Fibroblast of lung (primary cell): ENCODE measurements around the gene TMEM132D.

Experiments used
- EZH2 ChIP-seq: IDR thresholded peaks from 2 replicates; pipeline ENCODE4 v1.5.1; 2012; ENCODE audit warnings: low read length, control low read depth, mild to moderate bottlenecking; ENCODE audit errors: missing control alignments
- TF ChIP-seq, protein P1 (sequence below), 2 donors: IDR thresholded peaks in 1 of 2; conservative IDR thresholded peaks in 1 of 2; 1 replicate in 1 of 2; 2 replicates in 1 of 2; pipeline ENCODE4 v1.5.1; 2011 to 2012; ENCODE audit warnings: low read length in 2 of 2, control low read depth in 1 of 2, inconsistent platforms in 1 of 2, low read depth in 1 of 2, mild to moderate bottlenecking in 1 of 2

DNA sequence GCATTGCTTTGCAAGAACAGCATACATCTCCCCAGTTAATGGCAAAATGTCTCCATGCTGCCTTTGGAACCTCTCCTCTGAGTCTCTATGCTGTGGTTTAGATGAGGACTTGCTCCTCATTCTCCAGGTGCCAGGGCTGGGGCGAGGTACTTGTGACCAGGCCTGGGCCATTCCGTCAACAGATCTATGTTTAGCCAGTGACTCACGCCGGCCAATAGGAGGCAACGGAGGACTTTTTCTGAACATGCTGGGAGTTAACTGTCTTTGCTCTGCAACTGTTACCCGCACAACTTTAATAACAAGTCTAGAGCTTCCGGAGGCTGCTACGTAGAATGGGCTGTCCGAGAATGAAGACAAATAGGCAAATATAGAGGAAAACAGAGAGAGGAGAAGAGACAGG is 836.3 kb downstream of the TMEM132D start:
- TF ChIP-seq, protein P1, sequence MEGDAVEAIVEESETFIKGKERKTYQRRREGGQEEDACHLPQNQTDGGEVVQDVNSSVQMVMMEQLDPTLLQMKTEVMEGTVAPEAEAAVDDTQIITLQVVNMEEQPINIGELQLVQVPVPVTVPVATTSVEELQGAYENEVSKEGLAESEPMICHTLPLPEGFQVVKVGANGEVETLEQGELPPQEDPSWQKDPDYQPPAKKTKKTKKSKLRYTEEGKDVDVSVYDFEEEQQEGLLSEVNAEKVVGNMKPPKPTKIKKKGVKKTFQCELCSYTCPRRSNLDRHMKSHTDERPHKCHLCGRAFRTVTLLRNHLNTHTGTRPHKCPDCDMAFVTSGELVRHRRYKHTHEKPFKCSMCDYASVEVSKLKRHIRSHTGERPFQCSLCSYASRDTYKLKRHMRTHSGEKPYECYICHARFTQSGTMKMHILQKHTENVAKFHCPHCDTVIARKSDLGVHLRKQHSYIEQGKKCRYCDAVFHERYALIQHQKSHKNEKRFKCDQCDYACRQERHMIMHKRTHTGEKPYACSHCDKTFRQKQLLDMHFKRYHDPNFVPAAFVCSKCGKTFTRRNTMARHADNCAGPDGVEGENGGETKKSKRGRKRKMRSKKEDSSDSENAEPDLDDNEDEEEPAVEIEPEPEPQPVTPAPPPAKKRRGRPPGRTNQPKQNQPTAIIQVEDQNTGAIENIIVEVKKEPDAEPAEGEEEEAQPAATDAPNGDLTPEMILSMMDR (conservative IDR thresholded peaks at IDR 0.05 in 1 of 2, IDR thresholded peaks at IDR 0.05 in 1 of 2; ENCODE audit: low read depth in 1 of 2, low read length in 2 of 2), result no peak
- no peak for TF ChIP-seq EZH2
